ENCODE measurements around the gene EDC3. TPM values are rescaled to one million over a fixed set of nuclear protein-coding genes. Genes with fewer than 3 reads are reported as not detected.

The EDC3 gene
- total RNA-seq, 1 experiment from 2014 or later = 45.1 TPM

GRCh38 chr15:74615508-74616365 is 80.1 kb downstream of the EDC3 start, which contains the start of gene CLK3:
CLK3 (plus strand) TSS chr15:74615836; CDS start chr15:74619197, 3,361 bp downstream.
- intact Hi-C loops (cut with micrococcal nuclease) = loop anchor here (2.0 kb wide), 1 partner anchor 75 kb away; the partner anchor contains the start of gene ARID3B
- DNase-seq (ENCODE audit: low read depth, low spot score) (peak; percentile 86), ATAC-seq (peak; percentile 92)
- CTCF ChIA-PET = interaction anchor here (0.8 to 1.3 kb wide), 3 partner anchors 21 to 153 kb away, joined by 3 to 4 read pairs (median 3); no protein-coding TSS in a partner anchor
- Histone ChIP-seq H3K36me3 (ENCODE audit: control insufficient read depth in 1 of 2, insufficient read depth in 2 of 2, low read length in 2 of 2) (peaks cover 0 to 15% of the 10 kb centered on the region in 2 experiments; a peak in 2 of 4 replicates), H2AFZ (ENCODE audit: low read depth, low read length, poor library complexity, severe bottlenecking) (no peak within 1 kb of the TSS), H3K9me3 (ENCODE audit: control insufficient read depth in 1 of 2, insufficient read depth in 1 of 2, low read depth in 1 of 2, low read length in 2 of 2) (no peaks in the 10 kb centered on the region), H4K20me1 (ENCODE audit: insufficient read depth) (no peaks in the 10 kb centered on the region), H3K4me3 (replicated peaks in 1 of 2; ENCODE audit: low read depth in 1 of 2, low read length in 2 of 2) (peak within 1 kb of the TSS; percentile 99), H3K4me2 (ENCODE audit: low read length) (peak within 1 kb of the TSS; percentile 92), H3K27ac (ENCODE audit: low read depth, low read length) (peak within 1 kb of the TSS; percentile 90), H3K4me1 (ENCODE audit: control insufficient read depth in 1 of 2, insufficient read depth in 2 of 2, low read length in 2 of 2) (peaks cover 9 to 29% of the 10 kb centered on the region in 2 experiments; a peak in 3 of 4 replicates), H3K27me3 (ENCODE audit: insufficient read depth, low read length) (no peaks in the 10 kb centered on the region), H3K79me2 (ENCODE audit: insufficient read depth, low read length) (peaks cover 51% of the 10 kb centered on the region), H3K9ac (ENCODE audit: low read length) (peak within 1 kb of the TSS; percentile 99), H3K9me2 (ENCODE audit: insufficient read depth) (no peaks in the 10 kb centered on the region)
- POLR2A ChIA-PET = interaction anchor here (0.9 kb wide), 1 partner anchor 75 kb away, joined by 4 read pairs; the partner anchor contains the start of gene ARID3B
- RAD21 ChIA-PET (ENCODE audit: low non-redundant PET in 1 of 2, low total read pairs in 2 of 2, uncharacterized antibody in 2 of 2, unreplicated experiment in 2 of 2) = no interaction called here
- BruUV-seq (replicated peaks) = no TSS peak
- TF ChIP-seq CEBPB (IDR thresholded peaks at IDR 0.05; ENCODE audit: low read depth) = no peak
- peak; percentile 81 for TF ChIP-seq POLR2AphosphoS5 (IDR thresholded peaks at IDR 0.05; ENCODE audit: low read depth, low read length)
- TF ChIP-seq REST (IDR thresholded peaks at IDR 0.05; ENCODE audit: low read depth) = no peak
- TF ChIP-seq FOSL1 (IDR thresholded peaks at IDR 0.05; ENCODE audit: low read depth) = no peak
- no peak for TF ChIP-seq ATF3 (IDR thresholded peaks at IDR 0.05)
- TF ChIP-seq CBX3 (IDR thresholded peaks at IDR 0.05; ENCODE audit: low read depth) = no peak
- TF ChIP-seq EGR1 (IDR thresholded peaks at IDR 0.05; ENCODE audit: low read depth) = no peak
- TF ChIP-seq TCF7L2 (IDR thresholded peaks at IDR 0.05; ENCODE audit: borderline replicate concordance, extremely low read depth, insufficient read depth, insufficient read length) = peak; percentile 54
- TF ChIP-seq ZNF274 (IDR thresholded peaks at IDR 0.05; ENCODE audit: low read depth, low read length) = no peak
- no peak for TF ChIP-seq EZH2 (IDR thresholded peaks at IDR 0.05)
- TF ChIP-seq POLR2A (IDR thresholded peaks at IDR 0.05; ENCODE audit: borderline replicate concordance, extremely low read depth, insufficient read depth, insufficient read length) = no peak
- no peak for TF ChIP-seq MAX (IDR thresholded peaks at IDR 0.05)
- TF ChIP-seq RAD21 (IDR thresholded peaks at IDR 0.05; ENCODE audit: low read depth) = no peak
- no peak for TF ChIP-seq JUND (IDR thresholded peaks at IDR 0.05)
- TF ChIP-seq ZFX (IDR thresholded peaks at IDR 0.05) = peak; percentile 100
- peak; percentile 77 for TF ChIP-seq ZBTB33 (IDR thresholded peaks at IDR 0.05; ENCODE audit: extremely low read depth, insufficient replicate concordance, low read length)
- TF ChIP-seq SP1 (IDR thresholded peaks at IDR 0.05; ENCODE audit: low read depth) = no peak
- no peak for TF ChIP-seq EZH2phosphoT487 (IDR thresholded peaks at IDR 0.05; ENCODE audit: borderline replicate concordance)
- TF ChIP-seq SIN3A (IDR thresholded peaks at IDR 0.05; ENCODE audit: low read depth) = no peak
- TF ChIP-seq SRF (IDR thresholded peaks at IDR 0.05; ENCODE audit: low read depth) = no peak
- TF ChIP-seq ELF1 (IDR thresholded peaks at IDR 0.05; ENCODE audit: borderline replicate concordance, low read depth) = no peak
- TF ChIP-seq YY1 (IDR thresholded peaks at IDR 0.05; ENCODE audit: extremely low read depth, insufficient replicate concordance, low read depth, low read length) = peak; percentile 72
